Measurements from ENCODE around the gene LIAS.
"Not testable (repeated sequence)": the region's sequence is repeated elsewhere in the genome, so short reads cannot be mapped to it uniquely, and the experiment has no call there.

LIAS gene

DNA sequence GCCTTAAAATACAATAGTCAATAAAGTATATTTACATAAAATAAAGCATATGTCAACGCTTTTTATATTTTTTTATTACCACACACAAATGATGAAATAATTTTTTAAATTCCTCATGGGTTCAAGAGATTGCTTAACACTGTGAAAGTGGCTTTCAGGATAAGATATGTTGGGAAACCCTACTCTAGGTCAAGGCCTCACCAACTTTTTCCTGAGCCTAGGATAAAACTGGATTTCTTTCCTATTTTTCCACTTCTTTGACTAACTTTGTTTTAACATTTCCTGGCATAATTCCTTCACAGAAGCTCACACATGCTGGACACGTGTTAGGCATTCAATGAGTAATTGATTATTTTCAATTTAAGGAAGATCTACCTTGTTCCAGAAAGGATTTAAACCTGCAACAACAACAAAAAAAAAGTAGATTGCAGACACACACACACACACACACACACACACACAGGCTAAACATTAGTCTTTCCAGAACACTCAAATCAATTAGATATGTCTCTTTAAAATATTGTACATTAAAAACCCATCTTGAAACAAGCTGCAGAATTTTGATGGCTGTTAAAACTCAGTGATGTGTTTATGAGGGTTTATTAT is 43.1 kb upstream of the LIAS start:
- Histone ChIP-seq H3K9me2 (replicated peaks; ENCODE audit: low read depth, low read length) (no peaks in the 10 kb centered on the region), H3K4me3 (ENCODE audit: low read length, poor library complexity, severe bottlenecking) (no peak overlapping the region), H3K79me2 (ENCODE audit: insufficient read depth, low read length) (no peaks in the 10 kb centered on the region), H3K9ac (ENCODE audit: low read depth, low read length, poor library complexity, severe bottlenecking) (no peak overlapping the region), H3K9me3 (ENCODE audit: insufficient read depth, low read depth, low read length) (no peaks in the 10 kb centered on the region), H2AFZ (ENCODE audit: low read length) (no peak overlapping the region), H3F3A (ENCODE audit: low read depth) (no peaks in the 10 kb centered on the region), H3K4me2 (ENCODE audit: low read depth, low read length, poor library complexity, severe bottlenecking) (no peak overlapping the region), H3K36me3 (ENCODE audit: insufficient read depth, low read length) (no peaks in the 10 kb centered on the region), H4K20me1 (ENCODE audit: insufficient read depth, low read length, poor library complexity, severe bottlenecking) (no peaks in the 10 kb centered on the region), H3K27me3 (ENCODE audit: insufficient read depth, low read length, poor library complexity, severe bottlenecking) (no peaks in the 10 kb centered on the region), H3K4me1 (ENCODE audit: insufficient read depth, low read length, poor library complexity, severe bottlenecking) (no peaks in the 10 kb centered on the region)
- TF ChIP-seq EZH2phosphoT487 (IDR thresholded peaks at IDR 0.05; ENCODE audit: borderline replicate concordance): no peak
- TF ChIP-seq, protein P1, sequence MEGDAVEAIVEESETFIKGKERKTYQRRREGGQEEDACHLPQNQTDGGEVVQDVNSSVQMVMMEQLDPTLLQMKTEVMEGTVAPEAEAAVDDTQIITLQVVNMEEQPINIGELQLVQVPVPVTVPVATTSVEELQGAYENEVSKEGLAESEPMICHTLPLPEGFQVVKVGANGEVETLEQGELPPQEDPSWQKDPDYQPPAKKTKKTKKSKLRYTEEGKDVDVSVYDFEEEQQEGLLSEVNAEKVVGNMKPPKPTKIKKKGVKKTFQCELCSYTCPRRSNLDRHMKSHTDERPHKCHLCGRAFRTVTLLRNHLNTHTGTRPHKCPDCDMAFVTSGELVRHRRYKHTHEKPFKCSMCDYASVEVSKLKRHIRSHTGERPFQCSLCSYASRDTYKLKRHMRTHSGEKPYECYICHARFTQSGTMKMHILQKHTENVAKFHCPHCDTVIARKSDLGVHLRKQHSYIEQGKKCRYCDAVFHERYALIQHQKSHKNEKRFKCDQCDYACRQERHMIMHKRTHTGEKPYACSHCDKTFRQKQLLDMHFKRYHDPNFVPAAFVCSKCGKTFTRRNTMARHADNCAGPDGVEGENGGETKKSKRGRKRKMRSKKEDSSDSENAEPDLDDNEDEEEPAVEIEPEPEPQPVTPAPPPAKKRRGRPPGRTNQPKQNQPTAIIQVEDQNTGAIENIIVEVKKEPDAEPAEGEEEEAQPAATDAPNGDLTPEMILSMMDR (conservative IDR thresholded peaks at IDR 0.05; ENCODE audit: low read length): no peak

- no peaks in the 10 kb centered on the region for H4K20me1 ChIP-seq (ENCODE audit: insufficient read depth, low read length, poor library complexity, severe bottlenecking)
- no peaks in the 10 kb centered on the region for H3K27me3 ChIP-seq (ENCODE audit: insufficient read depth, low read length, poor library complexity, severe bottlenecking)
- TF ChIP-seq, protein P1 (conservative IDR thresholded peaks at IDR 0.05; ENCODE audit: low read length): no peak
- no peak for TF ChIP-seq EZH2phosphoT487 (IDR thresholded peaks at IDR 0.05; ENCODE audit: borderline replicate concordance)
- H3K36me3 ChIP-seq (ENCODE audit: insufficient read depth, low read length): no peaks in the 10 kb centered on the region
- H3K79me2 ChIP-seq (ENCODE audit: insufficient read depth, low read length): no peaks in the 10 kb centered on the region
- no peak overlapping the region for H3K4me3 ChIP-seq (ENCODE audit: low read length, poor library complexity, severe bottlenecking)
- H2AFZ ChIP-seq (ENCODE audit: low read length): no peak overlapping the region
- H3K9ac ChIP-seq (ENCODE audit: low read depth, low read length, poor library complexity, severe bottlenecking): no peak overlapping the region
- H3K9me3 ChIP-seq (ENCODE audit: insufficient read depth, low read depth, low read length): no peaks in the 10 kb centered on the region
- H3K4me2 ChIP-seq (ENCODE audit: low read depth, low read length, poor library complexity, severe bottlenecking): no peak overlapping the region
- H3F3A ChIP-seq (ENCODE audit: low read depth): no peaks in the 10 kb centered on the region
- no peaks in the 10 kb centered on the region for H3K4me1 ChIP-seq (ENCODE audit: insufficient read depth, low read length, poor library complexity, severe bottlenecking)
- H3K9me2 ChIP-seq (replicated peaks; ENCODE audit: low read depth, low read length): no peaks in the 10 kb centered on the region
Measured at GRCh38 chr4:39422247-39422646, 36.6 kb upstream of the LIAS start.

DNA sequence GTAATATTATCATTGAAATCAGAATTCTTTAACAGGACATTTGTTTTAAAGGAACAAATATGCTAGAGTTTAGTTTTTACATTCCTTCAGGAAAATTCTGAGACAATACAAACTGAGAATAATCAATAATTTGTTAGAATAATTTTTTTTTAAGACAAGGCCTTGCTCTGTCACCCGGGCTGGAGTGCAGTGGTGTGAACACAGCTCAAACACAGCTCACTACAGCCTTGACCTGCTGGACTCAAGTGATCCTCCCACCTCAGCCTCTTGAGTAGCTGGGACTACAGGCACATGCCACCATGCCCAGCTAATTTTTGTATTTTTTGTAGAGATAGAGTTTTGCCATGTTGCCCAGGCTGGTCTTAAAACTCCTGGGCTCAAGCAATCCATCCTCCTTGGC is 33.6 kb upstream of the LIAS start:
- H3K4me2 ChIP-seq (ENCODE audit: low read depth, low read length, poor library complexity, severe bottlenecking); H3K9me3 ChIP-seq (ENCODE audit: insufficient read depth, low read depth, low read length); H3K9me2 ChIP-seq (replicated peaks; ENCODE audit: low read depth, low read length); H3K36me3 ChIP-seq (ENCODE audit: insufficient read depth, low read length); H3K27me3 ChIP-seq (ENCODE audit: insufficient read depth, low read length, poor library complexity, severe bottlenecking); H2AFZ ChIP-seq (ENCODE audit: low read length); H3F3A ChIP-seq (ENCODE audit: low read depth); H3K4me1 ChIP-seq (ENCODE audit: insufficient read depth, low read length, poor library complexity, severe bottlenecking); H3K4me3 ChIP-seq (ENCODE audit: low read length, poor library complexity, severe bottlenecking); H3K9ac ChIP-seq (ENCODE audit: low read depth, low read length, poor library complexity, severe bottlenecking); H4K20me1 ChIP-seq (ENCODE audit: insufficient read depth, low read length, poor library complexity, severe bottlenecking); H3K79me2 ChIP-seq (ENCODE audit: insufficient read depth, low read length): not testable (repeated sequence)

DNA sequence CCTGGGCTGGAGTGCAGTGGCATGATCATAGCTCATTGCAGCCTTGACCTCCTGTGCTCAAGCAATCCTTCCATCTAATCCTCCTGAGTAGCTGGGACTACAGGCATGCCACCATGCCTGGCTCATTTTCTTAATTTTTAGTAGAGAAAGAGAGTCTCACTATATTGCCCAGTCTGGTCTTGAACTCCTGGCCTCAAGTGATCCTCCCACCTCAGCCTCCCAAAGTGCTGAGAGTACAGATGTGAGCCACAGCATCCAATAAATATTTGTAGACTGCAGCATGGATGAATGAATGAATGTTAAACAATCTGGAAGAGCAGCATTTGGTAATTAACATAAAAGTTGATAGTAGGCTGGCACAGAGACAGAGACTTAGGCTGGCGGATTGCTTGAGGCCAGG is 32.1 kb upstream of the LIAS start:
- no peaks in the 10 kb centered on the region for H3K36me3 ChIP-seq (ENCODE audit: insufficient read depth, low read length)
- no peaks in the 10 kb centered on the region for H3K9me2 ChIP-seq (replicated peaks; ENCODE audit: low read depth, low read length)
- H3F3A ChIP-seq (ENCODE audit: low read depth): no peaks in the 10 kb centered on the region
- H2AFZ ChIP-seq (ENCODE audit: low read length): no peak overlapping the region
- TF ChIP-seq, protein P1 (conservative IDR thresholded peaks at IDR 0.05; ENCODE audit: low read length): no peak
- no peak for TF ChIP-seq EZH2phosphoT487 (IDR thresholded peaks at IDR 0.05; ENCODE audit: borderline replicate concordance)
- H3K27me3 ChIP-seq (ENCODE audit: insufficient read depth, low read length, poor library complexity, severe bottlenecking): no peaks in the 10 kb centered on the region
- no peak overlapping the region for H3K4me2 ChIP-seq (ENCODE audit: low read depth, low read length, poor library complexity, severe bottlenecking)
- no peaks in the 10 kb centered on the region for H4K20me1 ChIP-seq (ENCODE audit: insufficient read depth, low read length, poor library complexity, severe bottlenecking)
- no peak overlapping the region for H3K4me3 ChIP-seq (ENCODE audit: low read length, poor library complexity, severe bottlenecking)
- no peaks in the 10 kb centered on the region for H3K4me1 ChIP-seq (ENCODE audit: insufficient read depth, low read length, poor library complexity, severe bottlenecking)
- H3K79me2 ChIP-seq (ENCODE audit: insufficient read depth, low read length): no peaks in the 10 kb centered on the region
- H3K9ac ChIP-seq (ENCODE audit: low read depth, low read length, poor library complexity, severe bottlenecking): no peak overlapping the region
- H3K9me3 ChIP-seq (ENCODE audit: insufficient read depth, low read depth, low read length): no peaks in the 10 kb centered on the region
